Measurements from ENCODE around the gene MRAS.

DNA sequence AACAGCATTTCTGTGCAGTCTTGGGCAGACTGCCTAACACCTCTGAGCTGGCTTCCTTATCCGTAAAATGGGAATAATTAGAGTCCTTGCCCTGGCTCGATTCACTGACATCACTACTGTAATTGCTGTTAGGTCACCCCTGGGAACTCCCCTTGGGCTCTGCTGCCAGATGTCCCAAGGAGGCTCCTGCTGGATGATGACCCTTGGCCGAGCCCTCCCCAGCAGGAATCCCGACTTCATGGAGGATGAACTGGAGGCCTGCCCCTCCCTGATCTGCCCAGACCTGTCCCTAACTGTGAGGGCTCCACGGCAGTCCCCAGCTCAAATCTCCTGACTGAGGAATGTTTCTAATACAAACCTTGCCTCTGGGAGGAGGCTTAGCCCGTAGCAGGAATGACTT is 104.1 kb downstream of the MRAS start:
- TF ChIP-seq, protein P1, sequence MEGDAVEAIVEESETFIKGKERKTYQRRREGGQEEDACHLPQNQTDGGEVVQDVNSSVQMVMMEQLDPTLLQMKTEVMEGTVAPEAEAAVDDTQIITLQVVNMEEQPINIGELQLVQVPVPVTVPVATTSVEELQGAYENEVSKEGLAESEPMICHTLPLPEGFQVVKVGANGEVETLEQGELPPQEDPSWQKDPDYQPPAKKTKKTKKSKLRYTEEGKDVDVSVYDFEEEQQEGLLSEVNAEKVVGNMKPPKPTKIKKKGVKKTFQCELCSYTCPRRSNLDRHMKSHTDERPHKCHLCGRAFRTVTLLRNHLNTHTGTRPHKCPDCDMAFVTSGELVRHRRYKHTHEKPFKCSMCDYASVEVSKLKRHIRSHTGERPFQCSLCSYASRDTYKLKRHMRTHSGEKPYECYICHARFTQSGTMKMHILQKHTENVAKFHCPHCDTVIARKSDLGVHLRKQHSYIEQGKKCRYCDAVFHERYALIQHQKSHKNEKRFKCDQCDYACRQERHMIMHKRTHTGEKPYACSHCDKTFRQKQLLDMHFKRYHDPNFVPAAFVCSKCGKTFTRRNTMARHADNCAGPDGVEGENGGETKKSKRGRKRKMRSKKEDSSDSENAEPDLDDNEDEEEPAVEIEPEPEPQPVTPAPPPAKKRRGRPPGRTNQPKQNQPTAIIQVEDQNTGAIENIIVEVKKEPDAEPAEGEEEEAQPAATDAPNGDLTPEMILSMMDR (tag by site-specific recombination; IDR thresholded peaks at IDR 0.05), result no peak
- TF ChIP-seq, protein P2, sequence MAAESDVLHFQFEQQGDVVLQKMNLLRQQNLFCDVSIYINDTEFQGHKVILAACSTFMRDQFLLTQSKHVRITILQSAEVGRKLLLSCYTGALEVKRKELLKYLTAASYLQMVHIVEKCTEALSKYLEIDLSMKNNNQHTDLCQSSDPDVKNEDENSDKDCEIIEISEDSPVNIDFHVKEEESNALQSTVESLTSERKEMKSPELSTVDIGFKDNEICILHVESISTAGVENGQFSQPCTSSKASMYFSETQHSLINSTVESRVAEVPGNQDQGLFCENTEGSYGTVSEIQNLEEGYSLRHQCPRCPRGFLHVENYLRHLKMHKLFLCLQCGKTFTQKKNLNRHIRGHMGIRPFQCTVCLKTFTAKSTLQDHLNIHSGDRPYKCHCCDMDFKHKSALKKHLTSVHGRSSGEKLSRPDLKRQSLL (tag by site-specific recombination; IDR thresholded peaks at IDR 0.05), result no peak
- no peak for TF ChIP-seq ZNF146 (tag by site-specific recombination; IDR thresholded peaks at IDR 0.05)
- no peak for TF ChIP-seq YY1 (tag by site-specific recombination; IDR thresholded peaks at IDR 0.05)
- no peak for TF ChIP-seq ZNF433 (tag by site-specific recombination; IDR thresholded peaks at IDR 0.05; ENCODE audit: low read depth)
- no peak for TF ChIP-seq ZNF473 (tag by site-specific recombination; IDR thresholded peaks at IDR 0.05)
- TF ChIP-seq, protein P3, sequence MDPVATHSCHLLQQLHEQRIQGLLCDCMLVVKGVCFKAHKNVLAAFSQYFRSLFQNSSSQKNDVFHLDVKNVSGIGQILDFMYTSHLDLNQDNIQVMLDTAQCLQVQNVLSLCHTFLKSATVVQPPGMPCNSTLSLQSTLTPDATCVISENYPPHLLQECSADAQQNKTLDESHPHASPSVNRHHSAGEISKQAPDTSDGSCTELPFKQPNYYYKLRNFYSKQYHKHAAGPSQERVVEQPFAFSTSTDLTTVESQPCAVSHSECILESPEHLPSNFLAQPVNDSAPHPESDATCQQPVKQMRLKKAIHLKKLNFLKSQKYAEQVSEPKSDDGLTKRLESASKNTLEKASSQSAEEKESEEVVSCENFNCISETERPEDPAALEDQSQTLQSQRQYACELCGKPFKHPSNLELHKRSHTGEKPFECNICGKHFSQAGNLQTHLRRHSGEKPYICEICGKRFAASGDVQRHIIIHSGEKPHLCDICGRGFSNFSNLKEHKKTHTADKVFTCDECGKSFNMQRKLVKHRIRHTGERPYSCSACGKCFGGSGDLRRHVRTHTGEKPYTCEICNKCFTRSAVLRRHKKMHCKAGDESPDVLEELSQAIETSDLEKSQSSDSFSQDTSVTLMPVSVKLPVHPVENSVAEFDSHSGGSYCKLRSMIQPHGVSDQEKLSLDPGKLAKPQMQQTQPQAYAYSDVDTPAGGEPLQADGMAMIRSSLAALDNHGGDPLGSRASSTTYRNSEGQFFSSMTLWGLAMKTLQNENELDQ (tag by site-specific recombination; IDR thresholded peaks at IDR 0.05; ENCODE audit: low read depth), result no peak
- no peak for TF ChIP-seq ZBTB8A (tag by site-specific recombination; IDR thresholded peaks at IDR 0.05)
- TF ChIP-seq ZNF792 (tag by site-specific recombination; IDR thresholded peaks at IDR 0.05), result no peak
- no peak for TF ChIP-seq ZNF155 (tag by site-specific recombination; IDR thresholded peaks at IDR 0.05)
- TF ChIP-seq ZNF510 (tag by site-specific recombination; IDR thresholded peaks at IDR 0.05; ENCODE audit: insufficient replicate concordance), result no peak
- no peak for TF ChIP-seq TCF7L2 (IDR thresholded peaks at IDR 0.05; ENCODE audit: borderline replicate concordance, low read depth, low read length)

All from HEK293 (cell line).